GM12872 (cell line): Measurements from ENCODE around the gene PPY.

Source experiments
- TF ChIP-seq, protein P1 (sequence below): IDR thresholded peaks from 3 replicates; pipeline ENCODE4 v1.5.1; 2011; ENCODE audit warnings: low read depth, mild to moderate bottlenecking, low read length, moderate library complexity; ENCODE audit not compliant: insufficient read depth

Gene PPY, protein sequence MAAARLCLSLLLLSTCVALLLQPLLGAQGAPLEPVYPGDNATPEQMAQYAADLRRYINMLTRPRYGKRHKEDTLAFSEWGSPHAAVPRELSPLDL

DNA sequence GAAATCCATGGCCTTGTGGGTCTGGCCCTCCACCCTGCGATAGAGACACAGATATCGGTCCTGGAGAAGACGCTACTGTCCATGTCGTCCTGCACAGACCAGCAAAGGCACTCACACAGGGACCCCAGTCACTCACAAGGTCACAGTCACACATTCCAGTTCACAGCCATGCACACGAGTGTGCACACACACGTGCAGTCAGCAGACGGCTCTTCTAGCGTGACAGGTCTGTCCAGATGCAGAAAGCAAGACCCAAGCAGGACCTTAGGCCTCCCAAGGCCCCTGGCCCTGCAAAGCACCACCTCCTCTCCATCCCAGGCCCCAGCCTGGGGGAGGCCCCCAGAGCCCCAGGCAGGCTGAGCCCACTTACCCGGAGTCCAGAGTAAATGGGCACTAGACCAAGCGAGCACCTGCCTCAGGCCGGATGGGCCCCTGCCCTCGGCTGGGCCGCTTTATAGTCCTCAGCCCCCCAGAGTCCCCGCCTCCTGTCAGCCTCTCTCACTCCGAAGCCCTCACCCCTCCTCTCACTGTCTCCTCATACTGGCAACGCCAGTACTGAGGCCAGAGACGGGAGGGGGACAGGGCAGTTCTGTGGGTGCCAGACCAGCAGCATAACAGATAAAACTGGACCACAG, at the start of gene PPY:
TSS of gene PPY (minus strand) at position 426 of the 635 bp plus-strand sequence. CDS start 822 bp downstream, outside the sequence.
- TF ChIP-seq, protein P1, sequence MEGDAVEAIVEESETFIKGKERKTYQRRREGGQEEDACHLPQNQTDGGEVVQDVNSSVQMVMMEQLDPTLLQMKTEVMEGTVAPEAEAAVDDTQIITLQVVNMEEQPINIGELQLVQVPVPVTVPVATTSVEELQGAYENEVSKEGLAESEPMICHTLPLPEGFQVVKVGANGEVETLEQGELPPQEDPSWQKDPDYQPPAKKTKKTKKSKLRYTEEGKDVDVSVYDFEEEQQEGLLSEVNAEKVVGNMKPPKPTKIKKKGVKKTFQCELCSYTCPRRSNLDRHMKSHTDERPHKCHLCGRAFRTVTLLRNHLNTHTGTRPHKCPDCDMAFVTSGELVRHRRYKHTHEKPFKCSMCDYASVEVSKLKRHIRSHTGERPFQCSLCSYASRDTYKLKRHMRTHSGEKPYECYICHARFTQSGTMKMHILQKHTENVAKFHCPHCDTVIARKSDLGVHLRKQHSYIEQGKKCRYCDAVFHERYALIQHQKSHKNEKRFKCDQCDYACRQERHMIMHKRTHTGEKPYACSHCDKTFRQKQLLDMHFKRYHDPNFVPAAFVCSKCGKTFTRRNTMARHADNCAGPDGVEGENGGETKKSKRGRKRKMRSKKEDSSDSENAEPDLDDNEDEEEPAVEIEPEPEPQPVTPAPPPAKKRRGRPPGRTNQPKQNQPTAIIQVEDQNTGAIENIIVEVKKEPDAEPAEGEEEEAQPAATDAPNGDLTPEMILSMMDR, result no peak

DNA sequence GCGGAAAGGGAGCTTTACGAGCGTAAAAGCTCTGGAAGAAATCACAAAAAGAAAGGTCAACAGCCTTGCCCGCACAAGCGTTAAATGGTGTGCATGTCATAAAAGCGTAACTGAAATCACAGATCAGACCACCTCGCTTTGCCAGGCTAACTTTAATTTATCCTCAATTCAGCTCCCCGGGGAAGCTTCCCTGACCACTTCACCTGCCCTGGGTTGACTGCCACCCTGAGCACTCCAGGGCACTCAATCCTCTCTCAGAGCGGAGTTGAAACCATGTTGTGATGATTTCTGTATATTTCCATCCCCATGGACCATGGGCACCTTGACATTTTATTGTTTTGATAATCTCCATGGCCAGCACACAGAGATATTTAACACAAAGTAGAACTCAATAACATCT, 46.0 kb upstream of the PPY start:
- TF ChIP-seq, protein P1, result no peak

DNA sequence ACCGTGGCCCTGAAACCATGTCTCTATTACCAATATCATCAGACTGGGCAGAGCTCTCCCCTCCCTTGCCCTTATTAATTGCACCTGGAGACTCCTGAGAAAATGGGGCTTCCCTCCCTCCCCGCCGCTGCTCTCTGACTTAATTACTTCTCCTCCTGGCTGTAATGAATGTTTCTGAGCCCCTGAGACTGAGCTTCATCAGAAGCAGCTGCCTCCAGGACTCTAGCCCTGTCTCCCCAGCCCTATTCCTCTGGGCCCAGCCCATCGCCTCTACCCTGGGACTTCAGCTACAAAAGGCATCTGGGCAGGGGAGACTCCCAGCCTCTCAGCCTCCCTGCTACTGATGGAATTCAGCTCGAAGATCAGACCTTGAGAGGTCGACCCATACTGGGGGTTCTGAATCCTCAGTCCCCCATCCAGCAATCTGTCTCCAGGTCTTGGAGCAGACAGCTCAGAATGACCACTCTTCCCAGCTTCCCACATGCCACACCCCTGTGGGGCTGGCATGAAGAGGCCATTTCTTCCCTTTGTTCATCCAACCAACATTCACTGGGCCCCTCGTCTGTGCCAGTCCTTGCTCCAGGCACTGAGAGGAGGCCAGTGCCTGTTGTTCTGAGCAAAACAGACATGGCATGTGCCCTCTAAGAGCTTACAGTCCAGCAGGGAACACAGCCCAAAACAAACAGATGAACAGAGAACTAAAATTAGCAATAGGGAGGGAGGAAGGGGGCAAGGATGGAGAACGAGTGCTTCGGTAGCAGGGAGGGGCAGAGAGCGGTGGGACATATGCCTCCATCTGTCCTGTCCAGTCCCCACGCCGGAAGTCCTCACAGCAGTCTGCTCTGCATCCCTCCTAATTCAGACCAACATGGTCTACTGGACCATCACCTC, 45.1 kb upstream of the PPY start:
- TF ChIP-seq, protein P1, result no peak

DNA sequence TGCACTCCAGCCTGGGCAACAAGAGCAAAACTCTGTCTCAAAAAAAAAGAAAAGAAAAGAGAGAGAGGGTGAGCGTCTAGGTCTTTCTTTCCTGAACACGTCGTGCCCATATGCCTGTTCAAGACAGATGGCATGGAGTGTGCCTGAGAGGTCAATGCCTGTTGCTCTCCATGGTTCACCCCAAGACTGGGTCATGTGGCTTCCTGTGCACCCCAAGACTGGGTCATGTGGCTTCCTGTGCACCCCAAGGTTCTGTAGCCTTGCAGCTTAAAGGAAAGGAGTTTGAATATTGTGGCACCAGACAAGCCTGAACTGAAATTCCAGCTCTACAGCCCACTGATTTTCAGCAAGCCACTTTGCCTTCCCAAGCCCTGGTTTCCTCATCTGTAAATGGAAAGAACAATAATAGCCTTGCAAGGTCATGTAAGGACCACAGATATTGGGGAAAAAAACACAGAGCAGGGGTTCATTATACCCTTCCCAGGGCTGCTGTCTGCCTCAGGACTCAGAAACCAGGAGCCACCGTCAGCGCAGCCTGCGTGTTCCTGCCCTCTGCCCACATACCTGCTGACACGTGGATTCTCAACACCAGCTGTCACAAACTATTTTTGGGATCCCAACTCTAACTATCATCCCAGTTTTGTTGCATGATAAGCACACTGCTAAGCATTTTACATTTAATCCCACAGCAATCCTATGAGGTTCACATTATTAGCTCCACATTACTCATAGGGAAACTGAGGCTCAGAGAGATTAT, 44.1 kb upstream of the PPY start:
- TF ChIP-seq, protein P1, result no peak

DNA sequence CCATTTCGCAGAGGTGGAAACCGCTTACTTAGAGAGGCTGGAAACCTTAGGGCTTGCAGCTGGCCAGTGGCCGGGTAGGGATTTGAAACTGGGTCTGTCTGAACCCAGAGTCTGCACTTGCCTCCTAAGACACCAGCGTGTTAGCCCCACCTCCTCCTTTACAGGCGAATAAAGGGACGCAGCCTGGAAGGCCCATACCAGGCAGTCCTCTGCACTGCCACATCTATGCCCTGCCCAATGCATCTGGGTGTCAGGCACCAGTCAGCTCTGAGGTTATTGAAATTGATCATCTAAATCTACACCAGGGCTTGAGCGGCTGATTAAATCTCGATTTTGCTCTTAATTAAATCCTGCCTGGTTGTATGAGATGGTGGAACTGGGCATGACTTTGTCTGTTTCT, 42.2 kb upstream of the PPY start:
- TF ChIP-seq, protein P1, result no peak

DNA sequence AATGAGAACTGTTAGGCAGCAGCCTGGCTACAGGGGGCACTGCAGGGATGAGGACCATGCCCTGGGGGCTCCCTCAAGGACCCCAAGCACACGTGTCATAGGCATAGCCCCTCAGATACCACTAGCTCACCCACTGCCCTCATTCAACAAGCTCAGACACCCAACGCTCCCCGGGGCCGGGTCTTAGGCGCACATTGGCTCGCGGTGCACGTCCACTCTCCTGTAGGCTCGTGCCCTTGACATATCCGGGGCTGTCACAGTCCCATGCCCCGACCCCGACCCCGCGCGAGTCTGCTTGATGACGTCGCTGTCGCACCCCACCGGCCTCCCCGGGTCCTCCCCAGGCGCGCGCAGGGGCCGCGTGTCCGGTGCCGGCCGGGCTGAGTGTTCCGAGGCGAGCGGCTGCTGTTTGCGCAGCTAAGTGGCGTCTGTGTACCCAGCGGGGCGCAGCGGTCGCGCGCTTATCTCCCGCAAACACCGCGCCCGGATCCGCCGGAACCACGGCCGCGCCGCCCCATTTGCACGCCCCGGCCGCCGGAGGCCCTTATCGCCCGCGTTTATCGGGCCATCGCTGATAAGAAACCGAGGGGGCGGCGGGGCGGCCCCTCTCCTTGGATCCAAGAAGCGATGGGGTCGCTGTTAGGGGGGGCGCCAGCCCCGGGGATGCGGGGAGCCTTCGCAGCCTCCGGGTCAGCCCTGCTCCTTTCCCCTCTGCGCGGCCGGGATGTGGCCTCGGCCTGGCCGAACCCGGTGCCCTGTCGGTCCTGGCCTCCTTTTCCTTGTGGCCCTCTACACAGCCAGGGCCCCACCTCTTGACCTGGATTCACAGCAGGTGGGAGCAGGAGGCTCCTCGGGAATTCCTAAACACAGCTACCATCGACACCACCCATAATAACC, 41.5 kb upstream of the PPY start:
- TF ChIP-seq, protein P1, result peak; percentile 31; the same call in 2 of the 3 replicates
